ENCODE results near the gene DNASE2B.

DNASE2B gene

DNA sequence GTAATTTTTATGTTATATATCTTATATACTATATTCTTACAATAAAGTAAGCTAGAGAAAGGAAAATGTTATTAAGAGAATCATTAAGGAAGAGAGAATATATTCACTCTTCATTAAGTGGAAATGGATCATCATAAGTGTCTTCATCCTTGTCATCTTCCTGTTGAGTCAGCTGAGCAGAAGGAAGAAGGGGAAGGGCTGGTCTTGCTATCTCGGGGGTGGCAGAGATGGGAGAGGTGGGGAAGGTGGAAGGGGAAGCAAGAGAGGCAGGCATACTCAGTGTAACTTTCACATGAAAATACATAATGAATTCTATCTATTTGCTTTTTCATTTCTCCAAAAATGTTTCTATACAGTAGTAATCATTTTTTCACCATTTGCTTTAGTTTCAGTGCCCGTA is 5.1 kb downstream of the DNASE2B start:
- TF ChIP-seq CTCF (IDR thresholded peaks at IDR 0.05; ENCODE audit: insufficient read depth, low read length, missing control alignments), result no peak
- no peak for DNase-seq (ENCODE audit: low read depth, low spot score)
- no peak overlapping the region for H3K4me3 ChIP-seq (ENCODE audit: low read depth, low read length)
- POLR2A ChIA-PET, result no interaction called here
- CTCF ChIA-PET, result interaction anchor here (1.5 to 1.6 kb wide), 2 partner anchors 13 to 16 kb away, joined by 3 read pairs; no protein-coding TSS in a partner anchor

- ChIA-PET CTCF (interaction anchor here (1.0 kb wide), 1 partner anchor 27 kb away, joined by 3 read pairs; no protein-coding TSS in a partner anchor), POLR2A (no interaction called here)
- no peak for TF ChIP-seq CTCF (IDR thresholded peaks at IDR 0.05; ENCODE audit: insufficient read depth, low read length, missing control alignments)
- no peak for DNase-seq (ENCODE audit: low read depth, low spot score)
- H3K4me3 ChIP-seq (ENCODE audit: low read depth, low read length), result no peak overlapping the region
Observed at GRCh38 chr1:84406346-84406861, 8.1 kb downstream of the DNASE2B start.

- DNase-seq (ENCODE audit: low read depth, low spot score), result no peak
- CTCF ChIA-PET, result interaction anchor here (0.6 to 1.0 kb wide), 4 partner anchors 20 to 201 kb away, joined by 3 read pairs; no protein-coding TSS in a partner anchor
Observed at GRCh38 chr1:84407524-84407923, 9.2 kb downstream of the DNASE2B start.

GRCh38 chr1:84407958-84408422 is 9.7 kb downstream of the DNASE2B start:
- POLR2A ChIA-PET, result no interaction called here
- no peak for DNase-seq (ENCODE audit: low read depth, low spot score)
- no peak overlapping the region for H3K4me3 ChIP-seq (ENCODE audit: low read depth, low read length)
- TF ChIP-seq CTCF (IDR thresholded peaks at IDR 0.05; ENCODE audit: insufficient read depth, low read length, missing control alignments), result no peak
- CTCF ChIA-PET, result no interaction called here

More at GRCh38 chr1:84407524-84407923, 9.2 kb downstream of the DNASE2B start:
- H3K4me3 ChIP-seq (ENCODE audit: low read depth, low read length), result no peak overlapping the region
- POLR2A ChIA-PET, result no interaction called here
- no peak for TF ChIP-seq CTCF (IDR thresholded peaks at IDR 0.05; ENCODE audit: insufficient read depth, low read length, missing control alignments)

DNA sequence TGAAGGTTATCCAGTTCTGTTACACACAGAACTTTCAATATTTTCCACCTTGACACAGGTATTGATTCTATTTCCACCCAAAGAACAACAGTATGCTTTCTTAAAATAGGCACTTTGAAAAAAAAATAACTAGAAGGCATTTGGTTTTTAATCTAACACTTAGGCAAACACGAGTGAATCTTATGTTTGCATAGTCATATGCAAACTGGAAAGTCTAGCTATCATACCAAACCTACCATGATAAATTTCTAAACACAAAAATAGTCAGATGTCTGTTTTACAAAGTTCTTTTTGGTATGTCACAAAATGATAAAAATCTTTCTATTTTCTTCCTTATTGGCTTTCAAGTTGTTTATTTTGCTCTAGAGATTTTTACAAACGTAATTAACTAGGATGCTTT is 11.6 kb downstream of the DNASE2B start:
- H3K4me3 ChIP-seq (ENCODE audit: low read depth, low read length), result no peak overlapping the region
- CTCF ChIA-PET, result no interaction called here

More for the DNA sequence above, 11.6 kb downstream of the DNASE2B start:
- POLR2A ChIA-PET, result no interaction called here
- DNase-seq (ENCODE audit: low read depth, low spot score), result no peak
- TF ChIP-seq CTCF (IDR thresholded peaks at IDR 0.05; ENCODE audit: insufficient read depth, low read length, missing control alignments), result no peak

Data from AG04449 (cell line).